HL-60 (cell line): Measurements from ENCODE around the gene BCL11B.

Source experiments
- GABPA ChIP-seq: IDR thresholded peaks from 2 replicates; pipeline ENCODE4 v1.6.1; 2012; ENCODE audit warnings: low read depth
- POLR2AphosphoS5 ChIP-seq: IDR thresholded peaks from 2 replicates; pipeline ENCODE4 v1.6.1; 2012; ENCODE audit warnings: low read depth
- TF ChIP-seq, protein P1 (sequence below): IDR thresholded peaks from one replicate; pipeline ENCODE4 v1.5.1; 2011; ENCODE audit warnings: low read length, control low read depth, inconsistent platforms; ENCODE audit not compliant: insufficient read depth

DNA sequence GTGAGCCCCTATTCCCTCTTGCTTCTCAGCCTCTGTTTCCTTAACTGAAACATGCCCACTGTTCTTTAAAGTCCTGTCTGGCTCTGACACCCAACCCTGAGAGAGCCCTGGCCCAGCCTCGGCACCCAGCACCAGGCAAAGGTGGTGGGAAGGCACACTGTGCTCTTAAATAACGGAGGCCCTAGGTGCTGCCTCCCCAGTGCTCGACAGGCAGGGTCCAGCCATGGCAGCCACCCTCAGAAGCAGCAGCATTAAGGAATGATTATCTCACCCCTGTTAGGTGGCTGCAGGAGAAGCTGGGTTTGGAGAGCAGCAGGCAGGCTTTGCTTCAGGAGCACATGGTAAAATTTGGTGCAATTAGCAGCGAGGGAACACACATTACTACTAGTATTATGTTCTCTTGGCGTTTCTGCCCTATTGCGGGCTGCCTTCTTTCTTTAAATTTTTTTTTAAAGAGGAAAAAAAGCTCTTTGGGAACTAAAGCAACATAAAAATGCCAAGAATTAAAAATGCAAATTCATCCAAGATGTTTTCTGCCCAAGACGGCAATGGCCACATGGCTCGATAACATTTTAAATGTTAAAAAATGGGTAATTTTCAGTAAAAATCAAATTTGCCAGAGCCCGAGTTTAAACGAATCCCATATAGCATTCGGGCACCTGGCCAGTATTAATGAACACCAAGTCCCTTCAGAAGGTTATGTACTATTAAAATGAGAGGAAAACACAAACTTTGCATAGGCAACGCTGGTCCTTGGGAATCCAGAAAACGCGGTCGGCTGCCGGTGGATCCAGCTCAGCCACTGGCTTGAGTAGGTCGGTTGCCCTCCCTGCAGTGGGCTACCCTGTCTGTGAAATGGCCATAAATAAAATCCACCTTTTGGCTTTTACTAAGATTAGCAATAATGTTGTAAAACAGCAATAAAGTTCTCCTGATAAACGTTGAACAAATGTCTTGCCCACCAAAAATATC, 152.2 kb downstream of the BCL11B start:
- TF ChIP-seq, protein P1, sequence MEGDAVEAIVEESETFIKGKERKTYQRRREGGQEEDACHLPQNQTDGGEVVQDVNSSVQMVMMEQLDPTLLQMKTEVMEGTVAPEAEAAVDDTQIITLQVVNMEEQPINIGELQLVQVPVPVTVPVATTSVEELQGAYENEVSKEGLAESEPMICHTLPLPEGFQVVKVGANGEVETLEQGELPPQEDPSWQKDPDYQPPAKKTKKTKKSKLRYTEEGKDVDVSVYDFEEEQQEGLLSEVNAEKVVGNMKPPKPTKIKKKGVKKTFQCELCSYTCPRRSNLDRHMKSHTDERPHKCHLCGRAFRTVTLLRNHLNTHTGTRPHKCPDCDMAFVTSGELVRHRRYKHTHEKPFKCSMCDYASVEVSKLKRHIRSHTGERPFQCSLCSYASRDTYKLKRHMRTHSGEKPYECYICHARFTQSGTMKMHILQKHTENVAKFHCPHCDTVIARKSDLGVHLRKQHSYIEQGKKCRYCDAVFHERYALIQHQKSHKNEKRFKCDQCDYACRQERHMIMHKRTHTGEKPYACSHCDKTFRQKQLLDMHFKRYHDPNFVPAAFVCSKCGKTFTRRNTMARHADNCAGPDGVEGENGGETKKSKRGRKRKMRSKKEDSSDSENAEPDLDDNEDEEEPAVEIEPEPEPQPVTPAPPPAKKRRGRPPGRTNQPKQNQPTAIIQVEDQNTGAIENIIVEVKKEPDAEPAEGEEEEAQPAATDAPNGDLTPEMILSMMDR, result no peak
- TF ChIP-seq POLR2AphosphoS5 (no peak), GABPA (no peak)
